GM12864 (cell line): Measurements from ENCODE around the gene MTCL3.

Experiments used
- DNase-seq: peaks from one replicate; pipeline ENCODE4 v3.0.0-alpha.2; 2011; ENCODE audit warnings: low read depth
- H3K4me3 ChIP-seq: 2 replicates; pipeline ENCODE4 v1.5.1; 2011; ENCODE audit warnings: mild to moderate bottlenecking, low read depth, low read length, control low read depth
- CTCF ChIP-seq: IDR thresholded peaks from 2 replicates; pipeline ENCODE4 v1.5.1; 2011; ENCODE audit warnings: low read depth, mild to moderate bottlenecking, moderate library complexity, low read length, control low read depth, inconsistent platforms; ENCODE audit errors: missing control alignments

Gene MTCL3

GRCh38 chr6:127518710-127519468 is at the start of gene MTCL3:
TSS of gene MTCL3 (minus strand) at chr6:127519335.
- no peak for DNase-seq
- no peak within 1 kb of the TSS for H3K4me3 ChIP-seq
- TF ChIP-seq CTCF: no peak

GRCh38 chr6:127567476-127567875 is 48.3 kb upstream of the MTCL3 start:
- H3K4me3 ChIP-seq: no peak overlapping the region
- TF ChIP-seq CTCF: no peak
- DNase-seq: no peak

- TF ChIP-seq CTCF: no peak
- no peak overlapping the region for H3K4me3 ChIP-seq
- no peak for DNase-seq
Measured at GRCh38 chr6:127566651-127567050, 47.5 kb upstream of the MTCL3 start.

- TF ChIP-seq CTCF: no peak
- no peak overlapping the region for H3K4me3 ChIP-seq
- DNase-seq: no peak
Measured at GRCh38 chr6:127566119-127566518, 47.0 kb upstream of the MTCL3 start.

- no peak overlapping the region for H3K4me3 ChIP-seq
- DNase-seq: no peak
- no peak for TF ChIP-seq CTCF
Measured at GRCh38 chr6:127564761-127565160, 45.6 kb upstream of the MTCL3 start.

- no peak for DNase-seq
- TF ChIP-seq CTCF: no peak
- H3K4me3 ChIP-seq: no peak overlapping the region
Measured at GRCh38 chr6:127561660-127562059, 42.5 kb upstream of the MTCL3 start.

- no peak overlapping the region for H3K4me3 ChIP-seq
- peak; percentile 31 for TF ChIP-seq CTCF
- no peak for DNase-seq
Measured at GRCh38 chr6:127554435-127555006, 35.4 kb upstream of the MTCL3 start.
